Posterior cingulate gyrus (tissue), 11 donors: ENCODE results near the gene PAIP2.
"Not testable (repeated sequence)": the region's sequence is repeated elsewhere in the genome, so short reads cannot be mapped to it uniquely, and the experiment has no call there.

Experiments
- DNase-seq, 10 donors: peaks; one replicate each; pipeline versions ENCODE4 v3.0.0 to v3.0.0-alpha.2; 2020 to 2021; ENCODE audit warnings: mixed read lengths in 3 of 10
- intact Hi-C: fragments of 100-400 bp; cut with DNase I; formaldehyde crosslinking; loops from one replicate; pipeline ENCODE4 v1.15.1; 2023

The PAIP2 gene

DNA sequence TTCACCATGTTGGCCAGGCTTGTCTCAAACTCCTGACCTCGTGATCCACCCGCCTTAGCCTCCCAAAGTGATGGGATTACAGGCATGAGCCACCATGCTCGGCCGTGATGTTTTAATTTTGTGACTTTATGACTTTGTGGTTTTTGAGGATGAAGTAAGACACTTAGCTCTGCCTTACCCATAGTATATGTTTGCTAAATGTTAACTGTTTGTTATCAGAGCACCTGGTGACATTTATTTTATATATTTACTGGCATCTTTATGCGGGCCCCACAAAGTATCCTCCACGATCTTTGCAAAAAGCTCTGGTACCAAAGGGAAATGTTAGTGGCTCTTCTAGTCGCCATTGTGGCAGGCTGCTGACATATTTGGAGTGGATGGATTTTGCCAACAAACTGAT lies 34.7 kb downstream of the PAIP2 start:
- intact Hi-C loops = no loop called here

GRCh38 chr5:139377226-139377625 lies 35.6 kb downstream of the PAIP2 start:
- intact Hi-C loops = no loop called here
- DNase-seq = peak in 3 of 10 donors; percentile 26 to 47 (median 45)

More for the DNA sequence above, 34.7 kb downstream of the PAIP2 start:
- no peak for DNase-seq

- peak in 3 of 10 donors; percentile 67 to 82 (median 68) for DNase-seq
- intact Hi-C loops = no loop called here
These were observed 36.6 kb downstream of the PAIP2 start for GRCh38 chr5:139378101-139378825.

DNA sequence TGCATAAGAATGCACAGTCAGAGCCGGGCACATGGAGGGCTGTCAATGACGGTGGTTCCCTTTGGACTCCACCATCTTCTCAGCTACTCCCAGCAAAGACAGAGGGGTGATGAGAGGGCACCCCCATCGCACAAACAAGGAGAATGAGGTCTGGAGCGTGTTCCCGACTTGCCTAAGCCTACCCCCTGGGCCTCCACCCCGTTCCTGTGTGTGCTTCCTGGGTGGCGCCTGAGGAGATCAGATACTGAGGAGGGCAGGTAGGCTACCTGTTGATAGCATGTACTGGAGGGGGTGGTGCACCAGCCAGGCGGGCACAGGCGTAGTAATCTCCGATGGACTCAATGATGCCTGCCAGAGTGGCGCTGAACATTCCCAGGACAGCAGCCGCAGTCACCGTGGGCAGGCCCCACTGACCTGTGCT lies 37.3 kb downstream of the PAIP2 start:
- intact Hi-C loops = no loop called here
- peak in 3 of 10 donors; percentile 25 to 64 (median 62) for DNase-seq

GRCh38 chr5:139379626-139380449 lies 38.2 kb downstream of the PAIP2 start:
- intact Hi-C loops = no loop called here
- peak in 3 of 10 donors; percentile 25 to 75 (median 69) for DNase-seq

- peak in 3 of 10 donors; percentile 32 to 73 (median 61) for DNase-seq
- intact Hi-C loops = no loop called here
These were observed 40.4 kb downstream of the PAIP2 start for GRCh38 chr5:139381837-139382761.

- intact Hi-C loops = no loop called here
- peak in 3 of 10 donors; percentile 5 to 71 (median 65) for DNase-seq
These were observed 41.2 kb downstream of the PAIP2 start for GRCh38 chr5:139382807-139383206.

DNA sequence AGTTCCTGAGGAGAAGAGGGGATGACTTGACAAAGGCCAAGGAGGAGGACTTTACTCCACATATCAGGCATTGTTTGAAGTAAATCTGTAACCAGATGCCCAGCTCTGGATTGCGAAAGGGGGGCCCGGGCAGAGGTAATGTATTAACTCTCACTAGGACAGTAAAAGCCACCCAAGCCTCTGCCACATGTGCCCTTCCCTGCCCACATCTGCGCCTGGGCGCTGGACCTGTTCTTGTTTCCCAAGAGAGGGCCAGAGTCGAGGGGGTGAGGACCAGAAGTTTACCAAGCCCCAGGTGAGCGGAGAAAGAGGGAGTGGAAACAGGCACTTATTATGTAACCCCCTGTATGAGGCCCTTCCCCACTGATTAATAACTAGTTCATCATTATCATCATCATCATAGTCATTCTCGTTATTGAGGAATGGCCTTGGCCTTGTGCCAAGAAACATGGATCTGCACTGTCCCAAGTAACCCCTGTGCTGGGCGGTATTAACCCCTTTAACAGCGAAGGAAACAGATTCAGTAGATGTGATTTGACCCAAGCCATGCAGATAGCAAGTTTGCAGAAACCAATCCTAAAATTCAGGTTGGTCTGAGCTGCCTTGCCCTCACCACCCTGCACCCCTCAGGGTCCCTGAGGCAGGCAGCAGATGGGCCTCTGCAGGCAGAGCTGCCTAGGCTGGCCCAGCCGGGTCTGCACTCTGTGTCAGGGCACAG lies 41.8 kb downstream of the PAIP2 start, which contains the start of gene SLC23A1:
Gene SLC23A1, minus strand, starts transcription at position 23 of the 718 bp plus-strand sequence. CDS start 44 bp downstream, outside the sequence.
- DNase-seq = peak in 3 of 10 donors; percentile 40 to 58 (median 57)
- intact Hi-C loops = no loop called here

- intact Hi-C loops = no loop called here
- DNase-seq = peak in 3 of 10 donors; percentile 33 to 74 (median 54)
These were observed 42.4 kb downstream of the PAIP2 start for GRCh38 chr5:139383993-139384590.

GRCh38 chr5:139384591-139385051 lies 43.0 kb downstream of the PAIP2 start:
- intact Hi-C loops = no loop called here
- peak in 3 of 10 donors; percentile 16 to 76 (median 55) for DNase-seq

DNA sequence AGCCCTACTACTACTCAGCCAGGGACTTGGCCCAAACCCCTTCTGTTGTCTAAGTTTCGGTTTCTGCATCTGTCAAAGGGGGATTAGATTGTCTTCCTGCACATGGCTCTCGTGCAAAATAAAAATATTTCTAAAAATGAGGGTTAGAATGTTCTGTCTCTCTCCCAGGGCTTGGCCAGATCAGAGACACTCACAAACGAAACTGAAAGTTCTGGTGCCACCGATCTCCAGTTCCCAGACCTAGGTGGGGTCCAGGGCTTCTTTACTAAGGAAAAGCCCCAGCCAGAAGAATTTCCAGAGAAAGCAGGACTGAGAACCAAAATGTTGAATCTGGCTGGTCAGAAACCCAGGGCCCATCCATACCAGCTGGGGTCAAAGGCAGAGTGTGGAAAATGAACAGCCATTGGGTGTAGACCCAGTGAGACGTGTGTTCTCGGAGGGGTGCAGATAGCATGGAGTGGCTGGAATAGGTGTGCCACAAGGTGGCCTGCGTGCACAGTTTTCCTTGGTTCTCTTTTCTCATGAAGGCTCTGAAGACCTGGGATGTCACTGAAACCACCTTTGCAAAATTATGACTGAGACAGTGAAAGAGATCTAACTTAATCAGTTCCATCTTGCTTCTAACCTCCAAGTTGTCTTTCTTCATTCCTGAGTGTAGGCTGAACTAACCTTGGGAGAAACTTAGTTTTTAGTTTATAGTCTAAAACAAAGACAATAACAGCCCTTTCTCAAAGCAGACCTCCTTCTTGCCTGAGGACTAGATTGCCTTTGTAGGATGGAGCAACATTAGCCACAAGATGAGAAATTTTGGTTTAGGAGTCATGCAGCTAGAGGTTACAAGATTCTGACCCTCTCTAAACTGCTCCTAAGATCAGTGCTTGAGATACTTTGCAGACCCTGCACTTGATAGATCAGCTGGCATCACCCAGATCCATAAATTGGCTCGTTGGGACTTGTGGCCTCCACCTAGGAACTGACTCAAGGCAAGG lies 43.7 kb downstream of the PAIP2 start:
- DNase-seq = peak in 1 of 10 donors; percentile 13
- intact Hi-C loops = no loop called here

DNA sequence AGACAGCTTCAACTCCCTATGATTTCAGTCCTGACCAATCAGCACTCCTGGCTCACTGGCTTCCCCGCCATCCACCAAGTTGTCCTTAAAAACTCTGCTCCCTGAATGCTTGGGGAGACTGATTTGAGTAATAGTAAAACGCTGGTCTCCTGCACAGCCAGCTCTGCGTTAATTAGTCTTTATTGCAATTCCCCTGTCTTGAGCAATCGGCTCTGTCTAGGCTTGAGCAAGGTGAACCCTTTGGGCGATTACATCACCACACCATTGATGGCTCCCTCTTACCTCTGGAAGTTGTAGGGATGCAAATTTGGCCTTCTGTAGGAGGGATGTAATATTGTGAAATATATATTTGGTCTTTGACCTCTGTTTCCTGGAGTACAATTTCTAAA lies 44.4 kb downstream of the PAIP2 start:
- peak in 2 of 10 donors; percentile 13 to 42 for DNase-seq
- intact Hi-C loops = no loop called here

DNA sequence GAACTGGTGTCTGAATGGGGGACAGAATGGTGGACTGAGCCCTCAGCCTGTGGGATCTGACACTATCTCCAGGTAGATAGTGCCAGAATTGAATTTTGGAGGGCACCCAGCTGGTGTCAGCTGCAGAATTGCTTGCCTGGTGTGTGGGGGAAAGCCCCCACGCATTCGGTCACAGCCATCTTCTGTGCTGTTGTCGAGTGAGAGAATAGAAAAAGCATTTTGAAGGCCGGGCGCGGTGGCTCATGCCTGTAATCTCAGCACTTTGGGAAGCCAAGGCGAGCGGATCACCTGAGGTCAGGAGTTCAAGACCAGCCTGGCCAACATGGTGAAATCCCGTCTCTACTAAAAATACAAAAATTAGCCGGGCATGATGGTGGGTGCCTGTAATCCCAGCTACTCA lies 45.3 kb downstream of the PAIP2 start:
- DNase-seq = peak in 3 of 10 donors; percentile 42 to 50 (median 49)
- intact Hi-C loops = not testable (repeated sequence)

- peak in 3 of 10 donors; percentile 25 to 55 (median 39) for DNase-seq
- intact Hi-C loops = no loop called here
These were observed 46.0 kb downstream of the PAIP2 start for GRCh38 chr5:139387611-139388197.

GRCh38 chr5:139388198-139388821 lies 46.7 kb downstream of the PAIP2 start:
- intact Hi-C loops = no loop called here
- DNase-seq = peak in 3 of 10 donors; percentile 38 to 59 (median 40)

- intact Hi-C loops = no loop called here
These were observed 48.3 kb downstream of the PAIP2 start, which contains the start of gene MZB1 for GRCh38 chr5:139389701-139390638. MZB1 (minus strand) TSS chr5:139389913; CDS start chr5:139389856, 57 bp downstream.

More at GRCh38 chr5:139389701-139390638, 48.3 kb downstream of the PAIP2 start, which contains the start of gene MZB1:
- peak in 3 of 10 donors; percentile 52 to 65 (median 54) for DNase-seq
